T-helper 1 cell (primary cell): ENCODE data around the gene TTR.

Experiments
- DNase-seq, 5 donors: peaks; one replicate each; pipeline ENCODE4 v3.0.0-alpha.2; 2012 to 2020

The TTR gene

GRCh38 chr18:31581498-31582197 is 10.0 kb upstream of the TTR start:
- DNase-seq = no peak

DNA sequence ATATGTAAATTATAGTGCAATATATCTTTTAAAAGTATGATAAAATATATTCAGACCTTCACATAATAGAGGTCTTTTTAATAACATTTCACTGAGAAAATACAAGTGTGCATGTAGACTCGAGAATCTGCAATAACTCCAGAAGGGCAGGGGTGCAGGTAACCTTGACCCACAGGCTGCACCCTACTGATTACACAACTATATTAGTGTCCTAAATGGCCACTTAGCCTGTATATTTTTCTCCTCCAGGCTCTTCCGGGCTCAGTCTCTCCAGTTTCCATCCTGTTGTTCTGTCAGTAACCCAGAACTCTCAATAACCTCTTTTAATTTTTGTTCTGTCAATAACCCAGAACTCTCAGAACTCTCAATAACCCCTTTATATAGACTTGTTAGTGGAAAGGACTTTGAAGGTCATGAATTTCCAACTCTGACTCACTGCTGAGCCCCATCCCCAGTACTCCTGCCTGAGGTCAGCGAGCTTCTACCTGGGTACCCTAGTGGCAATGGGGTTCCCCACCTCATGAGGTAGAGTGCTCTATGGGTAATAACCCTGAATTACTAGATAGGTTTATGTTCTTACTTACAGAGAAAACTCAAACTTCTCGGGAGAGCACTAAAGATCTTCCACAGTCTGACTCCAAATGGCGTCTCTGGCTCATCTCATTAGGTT is 8.4 kb upstream of the TTR start:
- no peak for DNase-seq

GRCh38 chr18:31585991-31586390 is 5.7 kb upstream of the TTR start:
- no peak for DNase-seq

DNA sequence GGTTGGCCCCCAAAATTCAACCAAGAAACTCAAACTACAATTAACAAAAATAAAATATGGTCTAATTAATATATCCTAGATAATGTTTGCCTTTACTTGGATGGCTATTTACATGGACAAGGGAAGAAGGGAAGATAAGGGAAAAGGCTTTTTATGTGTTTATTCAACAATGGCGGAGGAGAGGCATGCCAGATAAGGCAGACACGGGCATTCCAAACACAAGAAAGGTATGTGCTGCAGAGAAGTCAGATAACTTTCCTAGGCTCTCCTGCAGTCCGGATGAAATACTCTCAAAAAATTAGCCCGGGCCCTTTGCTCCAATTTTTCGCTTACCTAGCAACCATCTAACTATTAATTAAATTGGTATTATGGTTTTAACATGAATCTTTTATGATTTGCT is 5.1 kb upstream of the TTR start:
- DNase-seq = no peak

GRCh38 chr18:31587529-31587928 is 4.1 kb upstream of the TTR start:
- no peak for DNase-seq

GRCh38 chr18:31590570-31590969 is 1.1 kb upstream of the TTR start:
- DNase-seq = no peak

DNA sequence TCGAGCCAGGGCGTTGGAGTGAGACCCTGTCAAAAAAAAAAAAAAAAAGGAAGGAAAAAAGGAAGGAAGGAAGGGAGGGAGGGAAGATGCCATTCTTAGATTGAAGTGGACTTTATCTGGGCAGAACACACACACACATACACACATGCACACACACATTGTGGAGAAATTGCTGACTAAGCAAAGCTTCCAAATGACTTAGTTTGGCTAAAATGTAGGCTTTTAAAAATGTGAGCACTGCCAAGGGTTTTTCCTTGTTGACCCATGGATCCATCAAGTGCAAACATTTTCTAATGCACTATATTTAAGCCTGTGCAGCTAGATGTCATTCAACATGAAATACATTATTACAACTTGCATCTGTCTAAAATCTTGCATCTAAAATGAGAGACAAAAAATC is 564 bp upstream of the TTR start:
- no peak for DNase-seq

- no peak for DNase-seq
These were observed 955 bp downstream of the TTR start for GRCh38 chr18:31592506-31593157.

- no peak for DNase-seq
These were observed 3.6 kb downstream of the TTR start for GRCh38 chr18:31595121-31595771.

GRCh38 chr18:31596081-31596872 is 4.6 kb downstream of the TTR start:
- no peak for DNase-seq

DNA sequence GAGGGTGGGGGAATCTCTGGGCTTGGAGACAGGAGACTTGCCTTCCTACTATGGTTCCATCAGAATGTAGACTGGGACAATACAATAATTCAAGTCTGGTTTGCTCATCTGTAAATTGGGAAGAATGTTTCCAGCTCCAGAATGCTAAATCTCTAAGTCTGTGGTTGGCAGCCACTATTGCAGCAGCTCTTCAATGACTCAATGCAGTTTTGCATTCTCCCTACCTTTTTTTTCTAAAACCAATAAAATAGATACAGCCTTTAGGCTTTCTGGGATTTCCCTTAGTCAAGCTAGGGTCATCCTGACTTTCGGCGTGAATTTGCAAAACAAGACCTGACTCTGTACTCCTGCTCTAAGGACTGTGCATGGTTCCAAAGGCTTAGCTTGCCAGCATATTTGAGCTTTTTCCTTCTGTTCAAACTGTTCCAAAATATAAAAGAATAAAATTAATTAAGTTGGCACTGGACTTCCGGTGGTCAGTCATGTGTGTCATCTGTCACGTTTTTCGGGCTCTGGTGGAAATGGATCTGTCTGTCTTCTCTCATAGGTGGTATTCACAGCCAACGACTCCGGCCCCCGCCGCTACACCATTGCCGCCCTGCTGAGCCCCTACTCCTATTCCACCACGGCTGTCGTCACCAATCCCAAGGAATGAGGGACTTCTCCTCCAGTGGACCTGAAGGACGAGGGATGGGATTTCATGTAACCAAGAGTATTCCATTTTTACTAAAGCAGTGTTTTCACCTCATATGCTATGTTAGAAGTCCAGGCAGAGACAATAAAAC is 6.5 kb downstream of the TTR start:
- DNase-seq = no peak

DNA sequence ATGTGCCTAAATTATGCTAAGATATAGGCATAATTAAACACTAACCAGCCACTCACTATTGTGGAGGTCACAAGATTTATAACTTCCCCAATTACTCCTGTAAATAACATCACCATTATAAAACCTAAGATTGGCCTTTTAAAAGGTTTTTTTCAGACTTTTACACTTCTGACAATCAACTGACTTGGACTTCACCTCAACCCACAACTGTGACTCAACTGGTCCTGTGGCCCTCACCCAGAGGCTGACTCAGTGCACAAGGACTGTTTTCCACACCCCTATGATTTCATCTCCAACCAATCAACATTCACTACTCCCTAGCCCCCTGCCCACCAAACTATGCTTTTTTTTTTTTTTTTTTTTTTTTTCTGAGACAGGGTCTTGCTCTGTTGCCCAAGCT is 11.6 kb downstream of the TTR start:
- DNase-seq = no peak

DNA sequence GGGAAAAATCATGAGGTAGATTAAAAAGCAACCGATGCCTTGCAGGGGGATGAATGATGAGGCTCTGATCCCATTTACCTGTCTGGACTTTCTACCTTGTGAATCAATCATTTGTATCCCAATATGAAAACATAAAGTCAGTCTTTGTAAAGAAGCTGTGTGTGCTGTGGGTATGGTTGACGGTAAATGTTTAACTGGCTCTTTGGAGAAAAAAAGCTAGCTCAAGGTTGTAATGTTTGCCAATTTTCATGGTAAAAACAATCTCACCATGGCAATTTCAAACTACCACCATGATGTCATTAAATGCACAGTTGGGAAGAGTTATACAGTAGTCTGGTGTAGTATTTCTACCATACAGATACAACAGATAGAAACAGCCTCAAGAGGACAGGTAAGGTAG is 14.6 kb downstream of the TTR start:
- no peak for DNase-seq

GRCh38 chr18:31607384-31607783 is 15.7 kb downstream of the TTR start:
- no peak for DNase-seq

- DNase-seq = no peak
These were observed 18.2 kb downstream of the TTR start for GRCh38 chr18:31609886-31610285.

- DNase-seq = no peak
These were observed 18.9 kb downstream of the TTR start for GRCh38 chr18:31610286-31611205.

DNA sequence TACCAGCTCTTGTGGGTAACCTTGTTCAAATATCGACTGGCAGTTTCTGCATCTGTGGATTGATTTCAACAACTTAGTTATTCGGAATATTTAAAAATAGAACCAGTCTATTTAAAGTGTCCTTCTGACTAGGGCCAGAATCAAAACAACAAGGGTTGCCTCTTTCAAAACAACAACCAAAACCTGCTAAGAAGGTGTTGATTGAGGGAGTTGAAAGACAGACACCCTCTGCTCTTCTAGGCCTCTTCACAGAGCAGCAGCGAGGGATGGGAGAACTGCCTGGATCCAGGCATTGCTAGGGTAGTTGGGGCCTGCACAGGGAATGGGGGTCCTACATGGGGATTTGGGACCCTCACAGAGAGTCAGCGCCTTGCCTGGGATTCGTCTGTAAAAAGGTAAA is 19.8 kb downstream of the TTR start:
- no peak for DNase-seq

GRCh38 chr18:31612124-31612523 is 20.4 kb downstream of the TTR start:
- DNase-seq = no peak

GRCh38 chr18:31614044-31614443 is 22.4 kb downstream of the TTR start:
- no peak for DNase-seq

DNA sequence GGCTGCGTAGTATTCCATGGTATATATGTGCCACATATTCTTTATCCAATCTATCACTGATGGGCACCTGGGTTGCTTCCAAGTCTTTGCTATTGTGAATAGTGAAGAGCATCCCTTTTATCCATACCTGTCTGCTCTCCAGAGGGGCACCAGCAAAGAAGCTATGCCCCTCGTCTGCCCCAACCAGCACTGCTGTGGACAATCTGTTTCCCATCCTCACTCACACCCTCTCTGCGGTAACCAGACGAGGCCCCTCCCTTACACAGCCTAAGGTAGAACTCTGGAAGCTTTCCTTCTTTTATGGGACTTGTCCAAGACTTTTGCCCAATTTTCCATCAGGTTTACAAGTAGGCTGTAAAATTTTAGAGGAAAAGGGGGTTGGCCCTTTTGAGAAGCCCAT is 24.9 kb downstream of the TTR start:
- DNase-seq = no peak
